PFSK-1 (cell line): Measurements from ENCODE around the gene CCT8L2. TPM values are rescaled to one million over a fixed set of nuclear protein-coding genes. Genes with fewer than 3 reads are reported as not detected.
"Not testable (repeated sequence)": the region's sequence is repeated elsewhere in the genome, so short reads cannot be mapped to it uniquely, and the experiment has no call there.

Source experiments
- FOXP2 ChIP-seq: optimal IDR thresholded peaks from 2 replicates; pipeline ENCODE3; 2011; ENCODE audit warnings: borderline replicate concordance, control low read depth, inconsistent platforms; ENCODE audit not compliant: insufficient read depth; ENCODE audit errors: extremely low read length, extremely low read depth
- POLR2AphosphoS5 ChIP-seq: IDR thresholded peaks from 2 replicates; pipeline ENCODE4 v1.6.1; 2012; ENCODE audit warnings: low read depth, mild to moderate bottlenecking, control low read depth, low read length, moderate library complexity
- REST ChIP-seq, 2 experiments: IDR thresholded peaks; 2 replicates each; pipeline versions ENCODE4 v1.6.1 to v1.8.0; 2011 to 2012; ENCODE audit warnings: low read depth in 2 of 2, low read length in 2 of 2, control low read depth in 1 of 2, inconsistent platforms in 1 of 2, mild to moderate bottlenecking in 1 of 2, moderate library complexity in 1 of 2; ENCODE audit not compliant: insufficient read depth in 1 of 2
- SIN3A ChIP-seq: IDR thresholded peaks from 2 replicates; pipeline ENCODE4 v1.6.1; 2012; ENCODE audit warnings: mild to moderate bottlenecking, low read length, moderate library complexity, borderline replicate concordance; ENCODE audit not compliant: insufficient read depth
- TAF1 ChIP-seq: IDR thresholded peaks from 2 replicates; pipeline ENCODE4 v1.6.1; 2012; ENCODE audit warnings: low read length, control low read depth, borderline replicate concordance; ENCODE audit not compliant: insufficient read depth
- polyA plus RNA-seq: library from polyadenylated mRNA; unstranded; fragments of >200 nt; gene quantifications from one replicate; pipeline ENCODE4 v1.2.1, GENCODE V29; 2012; ENCODE audit warnings: low read depth, missing spikeins; ENCODE audit not compliant: insufficient read length

Gene CCT8L2
- polyA plus RNA-seq = not detected

- not testable (repeated sequence) for TF ChIP-seq SIN3A; REST (IDR thresholded peaks at IDR 0.05; ENCODE audit: insufficient read depth in 1 of 2, low read depth in 2 of 2, low read length in 2 of 2); TAF1
Observed at GRCh38 chr22:16592710-16593109, at the start of gene CCT8L2. Gene CCT8L2 (minus strand): TSS chr22:16592810. CDS start chr22:16592550, 260 bp downstream.

- TF ChIP-seq TAF1 = no peak
- no peak for TF ChIP-seq POLR2AphosphoS5
- TF ChIP-seq REST (IDR thresholded peaks at IDR 0.05; ENCODE audit: insufficient read depth in 1 of 2, low read depth in 2 of 2, low read length in 2 of 2) = no peak
- no peak for TF ChIP-seq SIN3A
- TF ChIP-seq FOXP2 = no peak
Observed at GRCh38 chr22:16609548-16610261, 17.1 kb upstream of the CCT8L2 start.

- TF ChIP-seq REST (IDR thresholded peaks at IDR 0.05; ENCODE audit: insufficient read depth in 1 of 2, low read depth in 2 of 2, low read length in 2 of 2) (no peak), SIN3A (no peak), TAF1 (no peak), FOXP2 (no peak), POLR2AphosphoS5 (no peak)
Observed at GRCh38 chr22:16608931-16609330, 16.3 kb upstream of the CCT8L2 start.

- TF ChIP-seq FOXP2 = no peak
- TF ChIP-seq POLR2AphosphoS5 = no peak
- TF ChIP-seq TAF1 = no peak
- no peak for TF ChIP-seq REST (IDR thresholded peaks at IDR 0.05; ENCODE audit: insufficient read depth in 1 of 2, low read depth in 2 of 2, low read length in 2 of 2)
- TF ChIP-seq SIN3A = no peak
Observed at GRCh38 chr22:16603448-16603768, 10.8 kb upstream of the CCT8L2 start.
